ENCODE results near the gene PGM1. TPM values are rescaled to one million over a fixed set of nuclear protein-coding genes. Genes with fewer than 3 reads are reported as not detected.

The PGM1 gene
- total and polyA plus RNA-seq, 2 donors (not counting 3 experiments of a cell fraction or from before 2014, with no cell fraction given): 9.3 to 21.0 TPM

GRCh38 chr1:63602629-63603028 lies 9.4 kb downstream of the PGM1 start:
- Histone ChIP-seq H4K20me1 (replicated peaks; ENCODE audit: control insufficient read depth, extremely low read depth, insufficient read depth, low read length) (no peaks in the 10 kb centered on the region), H3K27me3 (ENCODE audit: control insufficient read depth in 2 of 2, insufficient read depth in 2 of 2, low read length in 2 of 2) (no peaks in the 10 kb centered on the region), H3K9ac (replicated peaks; ENCODE audit: extremely low read depth, insufficient read depth, low read length) (no peak overlapping the region), H3K36me3 (ENCODE audit: control insufficient read depth in 2 of 2, extremely low read depth in 1 of 2, insufficient read depth in 2 of 2, low read length in 2 of 2) (no peaks in the 10 kb centered on the region), H3K27ac (ENCODE audit: insufficient read depth, low read depth, low read length) (no peak overlapping the region), H3K79me2 (ENCODE audit: control insufficient read depth, insufficient read depth, low read length) (no peaks in the 10 kb centered on the region), H3K9me1 (replicated peaks; ENCODE audit: control insufficient read depth, extremely low read depth, insufficient read depth, low read length) (no peaks in the 10 kb centered on the region), H2AFZ (ENCODE audit: low read depth, low read length) (no peak overlapping the region), H3K4me1 (ENCODE audit: control insufficient read depth, extremely low read depth, insufficient read depth, low read length) (no peaks in the 10 kb centered on the region), H3K9me3 (replicated peaks; ENCODE audit: control insufficient read depth, insufficient read depth, low read length) (no peaks in the 10 kb centered on the region), H3K4me2 (ENCODE audit: insufficient read depth, low read length) (no peak overlapping the region), H3K4me3 (replicated peaks in 1 of 3; ENCODE audit: insufficient read depth in 1 of 3, low read depth in 1 of 3, low read length in 3 of 3) (no peak overlapping the region)
- TF ChIP-seq POLR2A (IDR thresholded peaks at IDR 0.05; ENCODE audit: low read depth, low read length): no peak
- TF ChIP-seq FOS (IDR thresholded peaks at IDR 0.05; ENCODE audit: borderline replicate concordance, insufficient read depth, low read length): no peak
- no peak for TF ChIP-seq GATA2 (IDR thresholded peaks at IDR 0.05; ENCODE audit: insufficient read depth, insufficient read length, low read depth, low read length)
- TF ChIP-seq EZH2 (IDR thresholded peaks at IDR 0.05; ENCODE audit: borderline replicate concordance, low read depth, low read length, severe bottlenecking): no peak
- no peak for TF ChIP-seq CTCF (IDR thresholded peaks at IDR 0.05; ENCODE audit: extremely low read depth in 1 of 2, insufficient read depth in 1 of 2, low read depth in 1 of 2, low read length in 2 of 2)
- no peak for TF ChIP-seq MAX (IDR thresholded peaks at IDR 0.05; ENCODE audit: insufficient read depth, insufficient read length)
- TF ChIP-seq MYC (IDR thresholded peaks at IDR 0.05; ENCODE audit: low read depth, low read length): no peak
- TF ChIP-seq POLR2AphosphoS5 (IDR thresholded peaks at IDR 0.05; ENCODE audit: insufficient read depth, low read depth, low read length): no peak
- TF ChIP-seq JUN (IDR thresholded peaks at IDR 0.05; ENCODE audit: borderline replicate concordance, insufficient read depth, insufficient read length, low read depth): no peak
- BruUV-seq (replicated peaks): no TSS peak
- no peak for DNase-seq (ENCODE audit: low read depth, low spot score)
- POLR2A ChIA-PET: no interaction called here
- dilution Hi-C loops (cut with MboI; ENCODE audit: extremely low pct_ligation_motif_present, low sequenced_read_pairs): no loop called here
- CTCF ChIA-PET: no interaction called here
- intact Hi-C loops (cut with micrococcal nuclease): no loop called here
- no peak for FAIRE-seq

All from endothelial cell of umbilical vein (primary cell).